AG04449 (cell line): ENCODE measurements around the gene SPAG9.

ENCODE experiments used
- CTCF ChIA-PET: fragments of 350-600 bp; formaldehyde crosslinking; extraction: SDS; loops from one replicate; lab custom pipeline; 2021; ENCODE audit warnings: antibody characterized with exemption; lab: Yijun Ruan, JAX
- POLR2A ChIA-PET: fragments of 400-600, 350-600 bp; formaldehyde crosslinking; extraction: SDS; loops from one replicate; lab custom pipeline; 2020; ENCODE audit warnings: antibody characterized with exemption, inconsistent platforms; lab: Yijun Ruan, JAX
- DNase-seq: peaks from one replicate; pipeline ENCODE4 v3.0.0-alpha.2; 2010; ENCODE audit warnings: low read depth, low spot score
- H3K4me3 ChIP-seq: 2 replicates; pipeline ENCODE4 v1.5.1; 2011; ENCODE audit warnings: low read depth, mild to moderate bottlenecking, control low read depth, low read length
- TF ChIP-seq, protein P1 (sequence below): IDR thresholded peaks from one replicate; pipeline ENCODE4 v1.5.1; 2011; ENCODE audit warnings: mild to moderate bottlenecking, moderate library complexity, low read length, control low read depth, inconsistent platforms; ENCODE audit not compliant: insufficient read depth; ENCODE audit errors: missing control alignments

Gene SPAG9

DNA sequence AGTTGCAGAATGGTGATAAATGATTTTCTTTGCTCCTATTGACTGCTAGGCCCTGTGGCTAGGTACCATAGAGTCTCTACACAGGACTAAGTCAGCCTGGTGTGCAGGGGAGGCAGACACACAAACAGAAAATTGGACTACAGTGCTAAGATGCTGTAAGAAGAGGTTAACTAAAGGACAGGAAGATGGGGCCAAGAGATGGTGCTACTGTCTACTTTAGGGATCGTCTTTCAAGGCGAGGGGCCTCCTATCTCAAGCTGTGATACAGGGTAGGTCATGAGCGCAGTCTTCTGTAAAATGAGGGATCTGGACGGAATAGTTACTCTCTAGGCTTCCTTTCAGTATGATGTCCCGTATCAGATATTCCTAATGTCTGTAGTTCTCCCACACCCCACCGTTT is 33.5 kb upstream of the SPAG9 start:
- POLR2A ChIA-PET, result interaction anchor here (0.9 to 1.1 kb wide), 2 partner anchors 12 to 22 kb away, joined by 3 to 4 read pairs; partner anchors contain the start of gene NME2
- peak overlapping the region; percentile 93 for H3K4me3 ChIP-seq
- CTCF ChIA-PET, result interaction anchor here (0.6 to 2.1 kb wide), 6 partner anchors 8 to 448 kb away, joined by 3 to 17 read pairs (median 9); no protein-coding TSS in a partner anchor
- TF ChIP-seq, protein P1, sequence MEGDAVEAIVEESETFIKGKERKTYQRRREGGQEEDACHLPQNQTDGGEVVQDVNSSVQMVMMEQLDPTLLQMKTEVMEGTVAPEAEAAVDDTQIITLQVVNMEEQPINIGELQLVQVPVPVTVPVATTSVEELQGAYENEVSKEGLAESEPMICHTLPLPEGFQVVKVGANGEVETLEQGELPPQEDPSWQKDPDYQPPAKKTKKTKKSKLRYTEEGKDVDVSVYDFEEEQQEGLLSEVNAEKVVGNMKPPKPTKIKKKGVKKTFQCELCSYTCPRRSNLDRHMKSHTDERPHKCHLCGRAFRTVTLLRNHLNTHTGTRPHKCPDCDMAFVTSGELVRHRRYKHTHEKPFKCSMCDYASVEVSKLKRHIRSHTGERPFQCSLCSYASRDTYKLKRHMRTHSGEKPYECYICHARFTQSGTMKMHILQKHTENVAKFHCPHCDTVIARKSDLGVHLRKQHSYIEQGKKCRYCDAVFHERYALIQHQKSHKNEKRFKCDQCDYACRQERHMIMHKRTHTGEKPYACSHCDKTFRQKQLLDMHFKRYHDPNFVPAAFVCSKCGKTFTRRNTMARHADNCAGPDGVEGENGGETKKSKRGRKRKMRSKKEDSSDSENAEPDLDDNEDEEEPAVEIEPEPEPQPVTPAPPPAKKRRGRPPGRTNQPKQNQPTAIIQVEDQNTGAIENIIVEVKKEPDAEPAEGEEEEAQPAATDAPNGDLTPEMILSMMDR, result no peak
- DNase-seq, result no peak

- POLR2A ChIA-PET, result interaction anchor here (0.7 to 1.2 kb wide), 9 partner anchors 9 to 300 kb away, joined by 3 to 9 read pairs (median 4); partner anchors contain the start of genes NME2, SPAG9 and TOB1
Observed at GRCh38 chr17:51153210-51154072, 32.8 kb upstream of the SPAG9 start, which contains the start of gene NME1. Gene NME1, plus strand, starts transcription at chr17:51153559. Its CDS starts 2,096 bp downstream, at chr17:51155655.

GRCh38 chr17:51152766-51153209 is 32.1 kb upstream of the SPAG9 start:
- peak overlapping the region; percentile 46 for H3K4me3 ChIP-seq
- DNase-seq, result no peak
- TF ChIP-seq, protein P1, result no peak
- POLR2A ChIA-PET, result interaction anchor here (0.7 to 1.2 kb wide), 8 partner anchors 9 to 300 kb away, joined by 3 to 9 read pairs (median 4); partner anchors contain the start of genes NME2, SPAG9 and TOB1
- CTCF ChIA-PET, result interaction anchor here (0.7 to 4.6 kb wide), 29 partner anchors 10 to 370 kb away, joined by 3 to 116 read pairs (median 7); partner anchors contain the start of gene SPAG9

More at GRCh38 chr17:51153210-51154072, 32.8 kb upstream of the SPAG9 start, which contains the start of gene NME1:
- DNase-seq, result peak; percentile 98
- CTCF ChIA-PET, result interaction anchor here (0.6 to 4.6 kb wide), 32 partner anchors 9 to 370 kb away, joined by 3 to 116 read pairs (median 6); partner anchors contain the start of gene SPAG9
- TF ChIP-seq, protein P1, result peak; percentile 81
- H3K4me3 ChIP-seq, result peak within 1 kb of the TSS; percentile 93

DNA sequence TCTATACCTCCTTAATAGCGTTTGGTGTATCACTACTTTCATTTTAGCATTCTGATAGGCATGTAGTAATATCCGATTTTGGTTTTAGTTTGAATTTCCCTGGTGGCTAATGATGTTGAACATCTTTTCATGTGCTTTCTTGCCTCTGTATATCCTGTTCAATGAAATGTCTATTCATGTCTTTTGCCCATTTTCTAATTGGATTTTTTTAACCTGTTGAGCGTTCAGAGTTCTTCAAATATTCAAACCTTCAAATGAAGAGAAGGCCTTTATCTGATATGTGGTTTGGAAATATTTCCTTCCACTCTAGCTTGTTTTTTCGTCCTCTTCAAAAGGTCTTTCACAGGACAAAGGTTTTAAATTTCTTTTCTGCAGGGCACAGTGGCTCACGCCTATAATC is 30.3 kb upstream of the SPAG9 start:
- DNase-seq, result no peak
- H3K4me3 ChIP-seq, result no peak overlapping the region
- TF ChIP-seq, protein P1, result no peak
- ChIA-PET CTCF (interaction anchor here (1.1 to 4.6 kb wide), 3 partner anchors 9 to 151 kb away, joined by 3 to 116 read pairs (median 37); no protein-coding TSS in a partner anchor), POLR2A (no interaction called here)

DNA sequence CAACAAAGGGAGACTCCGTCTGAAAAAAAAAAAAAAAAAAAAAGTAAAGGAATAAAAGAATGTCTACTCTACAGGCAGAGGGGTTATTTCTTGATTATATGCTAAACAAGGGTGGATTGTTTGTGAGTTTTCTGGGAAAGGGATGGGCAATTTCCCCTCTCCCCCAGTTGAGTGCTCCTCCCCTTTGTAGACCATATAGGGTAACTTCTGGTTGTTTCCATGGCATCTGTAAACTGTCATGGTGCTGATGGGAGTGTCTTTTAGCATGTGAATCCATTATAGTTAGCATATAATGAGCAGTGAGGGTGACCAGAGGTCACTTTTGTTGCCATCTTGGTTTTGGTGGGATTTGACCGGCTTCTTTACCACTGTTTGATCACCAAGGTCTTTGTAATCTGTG is 28.5 kb upstream of the SPAG9 start:
- CTCF ChIA-PET, result interaction anchor here (0.7 to 4.6 kb wide), 2 partner anchors 144 to 149 kb away, joined by 3 to 116 read pairs; no protein-coding TSS in a partner anchor
- no peak for DNase-seq
- TF ChIP-seq, protein P1, result no peak
- POLR2A ChIA-PET, result no interaction called here
- no peak overlapping the region for H3K4me3 ChIP-seq
